H1 (cell line): ENCODE results near the gene MAP4K5. TPM values are rescaled to one million over a fixed set of nuclear protein-coding genes. Genes with fewer than 3 reads are reported as not detected.

Source experiments
- CTCF ChIA-PET: fragments of 300-600 bp; sonication (Branson Sonifier 250); formaldehyde crosslinking; loops from one replicate; lab custom pipeline; 2021; ENCODE audit not compliant: partially characterized antibody; lab: Charles Lee
- POLR2A ChIA-PET: fragments of 300-600 bp; sonication (Branson Sonifier 250); formaldehyde crosslinking; loops from one replicate; lab custom pipeline; 2021; ENCODE audit warnings: inconsistent platforms; ENCODE audit not compliant: partially characterized antibody; lab: Charles Lee
- DNase-seq, 2 experiments: peaks; one replicate each; pipeline versions ENCODE4 v3.0.0 to v3.0.0-alpha.2; 2010 to 2022; ENCODE audit warnings: low spot score in 2 of 2, low read depth in 1 of 2, mixed read lengths in 1 of 2
- FAIRE-seq: peaks from 2 replicates; lab custom pipeline; 2011; peaks lifted over from hg19 to GRCh38; lab: Jason Lieb, UNC
- H2AFZ ChIP-seq: 2 replicates; pipeline ENCODE4 v1.8.1; 2012; ENCODE audit warnings: low read length, inconsistent platforms
- H2AK5ac ChIP-seq: 2 replicates; pipeline ENCODE4 v1.6.1; 2013; ENCODE audit warnings: low read depth, low read length
- H2BK120ac ChIP-seq: replicated peaks from 2 replicates; pipeline ENCODE3; 2013; ENCODE audit warnings: low read depth, low read length, inconsistent platforms
- H2BK12ac ChIP-seq: 2 replicates; pipeline ENCODE4 v1.6.1; 2013; ENCODE audit warnings: low read depth, low read length
- H2BK15ac ChIP-seq: 2 replicates; pipeline ENCODE4 v1.6.1; 2013; ENCODE audit warnings: low read length
- H2BK20ac ChIP-seq: 2 replicates; pipeline ENCODE4 v1.6.1; 2013; ENCODE audit warnings: low read length
- H2BK5ac ChIP-seq: 2 replicates; pipeline ENCODE4 v1.6.1; 2013; ENCODE audit warnings: low read depth, low read length
- H3K14ac ChIP-seq: 2 replicates; pipeline ENCODE4 v1.6.1; 2013; ENCODE audit warnings: inconsistent platforms; ENCODE audit not compliant: insufficient read length
- H3K18ac ChIP-seq: 2 replicates; pipeline ENCODE4 v1.6.1; 2013; ENCODE audit warnings: low read length; ENCODE audit errors: extremely low read depth
- H3K23ac ChIP-seq: 2 replicates; pipeline ENCODE4 v1.6.1; 2013; ENCODE audit warnings: inconsistent platforms; ENCODE audit not compliant: insufficient read length
- H3K23me2 ChIP-seq: 2 replicates; pipeline ENCODE4 v1.6.1; 2013; ENCODE audit warnings: low read depth, low read length
- H3K27ac ChIP-seq: 2 replicates; pipeline ENCODE4 v1.6.1; 2011; ENCODE audit warnings: low read depth, low read length, inconsistent platforms
- H3K27me3 ChIP-seq, 4 experiments: replicated peaks in 1 of 4; 1 replicate in 1 of 4; 2 replicates in 3 of 4; pipeline versions ENCODE4 v1.6.1 to v1.8.1; 2011 to 2013; ENCODE audit warnings: low read length in 3 of 4, mild to moderate bottlenecking in 3 of 4, inconsistent platforms in 2 of 4, mixed read lengths in 2 of 4, moderate library complexity in 1 of 4; ENCODE audit not compliant: control insufficient read depth in 3 of 4, insufficient read depth in 3 of 4; ENCODE audit errors: extremely low read depth in 1 of 4
- H3K36me3 ChIP-seq, 4 experiments: 2 replicates each; pipeline versions ENCODE4 v1.6.1 to v1.8.1; 2011 to 2013; ENCODE audit warnings: mild to moderate bottlenecking in 4 of 4, low read length in 3 of 4, moderate library complexity in 2 of 4, control low read depth in 1 of 4, inconsistent platforms in 1 of 4; ENCODE audit not compliant: insufficient read depth in 4 of 4, control insufficient read depth in 2 of 4
- H3K4ac ChIP-seq: replicated peaks from 2 replicates; pipeline ENCODE3; 2013; ENCODE audit warnings: low read length, low read depth, mixed read lengths, inconsistent platforms; ENCODE audit not compliant: insufficient read length
- H3K4me1 ChIP-seq, 4 experiments: replicated peaks in 1 of 4; 1 replicate in 1 of 4; 2 replicates in 3 of 4; pipeline versions ENCODE4 v1.6.1 to v1.8.1; 2011 to 2013; ENCODE audit warnings: low read length in 3 of 4, inconsistent platforms in 2 of 4, mixed read lengths in 1 of 4; ENCODE audit not compliant: insufficient read depth in 4 of 4, control insufficient read depth in 3 of 4
- H3K4me2 ChIP-seq, 2 experiments: 2 replicates each; pipeline versions ENCODE4 v1.6.1 to v1.8.1; 2011 to 2013; ENCODE audit warnings: low read depth in 2 of 2, low read length in 2 of 2, control low read depth in 1 of 2, inconsistent platforms in 1 of 2, mild to moderate bottlenecking in 1 of 2; ENCODE audit not compliant: insufficient read depth in 1 of 2
- H3K4me3 ChIP-seq, 4 experiments: fragments of 200-600, 300-600 bp in 1 of 4; sonication (generic), shearing (Covaris generic), sonication (Bioruptor Twin) in 1 of 4; 2 replicates each; pipeline versions ENCODE4 v1.5.1 to v1.8.1; 2011 to 2016; ENCODE audit warnings: low read length in 4 of 4, low read depth in 3 of 4, control low read depth in 2 of 4, inconsistent platforms in 2 of 4, mild to moderate bottlenecking in 2 of 4, mixed read lengths in 1 of 4, moderate library complexity in 1 of 4; ENCODE audit not compliant: insufficient read depth in 2 of 4; ENCODE audit errors: extremely low read depth in 1 of 4
- H3K56ac ChIP-seq: replicated peaks from 2 replicates; pipeline ENCODE3; 2013; ENCODE audit warnings: low read depth, mild to moderate bottlenecking, mixed read lengths, low read length, inconsistent platforms; ENCODE audit not compliant: insufficient read length
- H3K79me1 ChIP-seq: 2 replicates; pipeline ENCODE4 v1.6.1; 2013; ENCODE audit warnings: low read depth, low read length, control low read depth
- H3K79me2 ChIP-seq, 2 experiments: 2 replicates each; pipeline versions ENCODE4 v1.6.1 to v1.8.1; 2012 to 2013; ENCODE audit warnings: low read length in 2 of 2, mild to moderate bottlenecking in 2 of 2, inconsistent platforms in 1 of 2; ENCODE audit not compliant: insufficient read depth in 2 of 2, control insufficient read depth in 1 of 2
- H3K9ac ChIP-seq, 4 experiments: replicated peaks in 1 of 4; 1 replicate in 1 of 4; 2 replicates in 3 of 4; pipeline versions ENCODE4 v1.6.1 to v1.8.1; 2011 to 2013; ENCODE audit warnings: low read depth in 3 of 4, low read length in 3 of 4, control low read depth in 2 of 4, mild to moderate bottlenecking in 2 of 4, moderate library complexity in 2 of 4, inconsistent platforms in 1 of 4; ENCODE audit errors: extremely low read depth in 1 of 4
- H3K9me3 ChIP-seq, 2 experiments: 2 replicates each; pipeline versions ENCODE4 v1.6.1 to v1.8.1; 2012 to 2013; ENCODE audit warnings: mild to moderate bottlenecking in 2 of 2, moderate library complexity in 2 of 2, control low read depth in 1 of 2, inconsistent platforms in 1 of 2, low read depth in 1 of 2, low read length in 1 of 2, mixed read lengths in 1 of 2; ENCODE audit not compliant: insufficient read depth in 2 of 2
- H4K20me1 ChIP-seq, 2 experiments: replicated peaks in 1 of 2; 2 replicates each; pipeline versions ENCODE3 to v1.8.1; 2011 to 2013; ENCODE audit warnings: inconsistent platforms in 2 of 2, low read length in 2 of 2, mild to moderate bottlenecking in 1 of 2; ENCODE audit not compliant: insufficient read depth in 2 of 2, control insufficient read depth in 1 of 2
- H4K5ac ChIP-seq: 2 replicates; pipeline ENCODE4 v1.6.1; 2013; ENCODE audit warnings: low read length, low read depth, mixed read lengths, inconsistent platforms; ENCODE audit not compliant: insufficient read length
- H4K8ac ChIP-seq: 2 replicates; pipeline ENCODE4 v1.8.0; 2013; ENCODE audit warnings: mild to moderate bottlenecking, moderate library complexity, low read length, inconsistent platforms; ENCODE audit not compliant: insufficient read depth; ENCODE audit errors: extremely low read depth
- H4K91ac ChIP-seq: replicated peaks from 2 replicates; pipeline ENCODE3; 2013; ENCODE audit warnings: low read length, mixed read lengths, inconsistent platforms; ENCODE audit not compliant: insufficient read length
- ATF2 ChIP-seq: IDR thresholded peaks from 2 replicates; pipeline ENCODE4 v1.6.1; 2012; ENCODE audit warnings: low read length, inconsistent platforms
- E2F6 ChIP-seq: IDR thresholded peaks from 2 replicates; pipeline ENCODE4 v1.6.1; 2012; ENCODE audit warnings: inconsistent platforms
- GTF2F1 ChIP-seq: IDR thresholded peaks from 2 replicates; pipeline ENCODE4 v1.6.1; 2012; ENCODE audit warnings: low read depth, low read length, improper control_type of control experiment, borderline replicate concordance
- JUND ChIP-seq: IDR thresholded peaks from 2 replicates; pipeline ENCODE4 v1.6.1; 2011; ENCODE audit warnings: mild to moderate bottlenecking, improper control_type of control experiment, low read length
- POU5F1 ChIP-seq: IDR thresholded peaks from 2 replicates; pipeline ENCODE4 v1.6.1; 2011; ENCODE audit warnings: low read depth, mild to moderate bottlenecking, low read length, moderate library complexity
- SRF ChIP-seq: IDR thresholded peaks from 2 replicates; pipeline ENCODE4 v1.6.1; 2011; ENCODE audit warnings: mild to moderate bottlenecking, low read depth, low read length, moderate library complexity
- SUZ12 ChIP-seq: fragments of 200-600 bp; sonication (generic); IDR thresholded peaks from 2 replicates; pipeline ENCODE4 v1.6.1; 2012; ENCODE audit warnings: mild to moderate bottlenecking, inconsistent platforms, low read length, moderate library complexity, mixed read lengths
- WGBS, 2 experiments: shearing (Covaris generic) in 1 of 2; methylation state at CpG; one replicate each; pipeline versions ENCODE4 v1.1.6 to v1.1.7; 2013 to 2015; ENCODE audit warnings: low lambda C conversion rate in 2 of 2, mixed read lengths in 2 of 2, inconsistent platforms in 1 of 2, low coverage in 1 of 2, missing lambda C conversion rate in 1 of 2; ENCODE audit not compliant: insufficient replicate concordance in 2 of 2, insufficient coverage in 1 of 2, insufficient read length in 1 of 2; ENCODE audit errors: extremely low coverage in 1 of 2, missing lambda C conversion rate in 1 of 2; 5-methylcytosine and 5-hydroxymethylcytosine counted together
- polyA plus RNA-seq, 7 experiments: library from polyadenylated mRNA; depleted of rRNA in 3 of 7; stranded (reverse) in 5 of 7; unstranded in 2 of 7; fragments of >200 nt in 5 of 7; fragments of 200-250 nt in 2 of 7; gene quantifications; 1 replicate in 5 of 7; 2 replicates in 1 of 7; 4 replicates in 1 of 7; pipeline versions ENCODE4 v1.2.1 to v1.2.3, GENCODE V29; 2011 to 2013; ENCODE audit warnings: missing spikeins in 2 of 7, mixed read lengths in 2 of 7
- total RNA-seq: library from RNA; stranded (reverse); fragmentation: NEBNext Ultra II Directional; extraction: Animal tissue kit (Norgen Biotek cat#: 25700); gene quantifications from 2 replicates; pipeline ENCODE4 v1.2.1, GENCODE V29; 2021

The MAP4K5 gene
- total and polyA plus RNA-seq, 2 of the 8 experiments (the other 6 are each of a cell fraction or from before 2014, with no cell fraction given): 7.6 to 34.5 TPM

GRCh38 chr14:50425105-50425504 is 107.3 kb downstream of the MAP4K5 start:
- Histone ChIP-seq H2BK12ac (no peak overlapping the region), H3K4me1 (no peaks in the 10 kb centered on the region), H3K14ac (no peak overlapping the region), H3K9me3 (no peaks in the 10 kb centered on the region), H3K9ac (no peak overlapping the region), H2BK20ac (no peak overlapping the region), H2BK5ac (no peak overlapping the region), H4K20me1 (no peaks in the 10 kb centered on the region), H2BK120ac (no peak overlapping the region), H3K4me2 (no peak overlapping the region), H4K91ac (no peak overlapping the region), H3K23ac (no peak overlapping the region), H3K18ac (no peak overlapping the region), H3K79me2 (no peaks in the 10 kb centered on the region), H2AFZ (no peak overlapping the region), H3K4me3 (no peak overlapping the region), H3K4ac (no peak overlapping the region), H3K36me3 (peaks cover 2 to 25% (median 6%) of the 10 kb centered on the region in 4 experiments; a peak in 5 of 8 replicates), H2AK5ac (no peak overlapping the region), H3K27me3 (no peaks in the 10 kb centered on the region), H3K27ac (no peak overlapping the region), H4K5ac (no peak overlapping the region), H2BK15ac (no peak overlapping the region), H3K56ac (no peak overlapping the region), H4K8ac (no peak overlapping the region), H3K23me2 (no peaks in the 10 kb centered on the region), H3K79me1 (no peaks in the 10 kb centered on the region)
- DNase-seq (no peak), FAIRE-seq (no peak)
- CTCF ChIA-PET: interaction anchor here (1.4 to 1.5 kb wide), 2 partner anchors 8 to 83 kb away, joined by 3 read pairs; no protein-coding TSS in a partner anchor
- POLR2A ChIA-PET: no interaction called here
- 86% methylated on average over 2 of the region's 2 CpGs; no CpG with 5 or more reads in 1 of the 2 experiments for WGBS, 2 experiments
- TF ChIP-seq SUZ12 (no peak), POU5F1 (no peak), SRF (no peak), GTF2F1 (no peak), ATF2 (no peak), E2F6 (no peak), JUND (no peak)
